ENCODE results near the gene CRYBB1. TPM values are rescaled to one million over a fixed set of nuclear protein-coding genes. Genes with fewer than 3 reads are reported as not detected.

Gene CRYBB1
- total and polyA plus RNA-seq, 2 donors (not counting 3 experiments of a cell fraction or from before 2014, with no cell fraction given), result not detected

GRCh38 chr22:26579331-26579886, 38.4 kb downstream of the CRYBB1 start:
- ChIA-PET POLR2A (no interaction called here), CTCF (no interaction called here)
- Histone ChIP-seq H3K36me3 (ENCODE audit: control insufficient read depth in 2 of 2, extremely low read depth in 1 of 2, insufficient read depth in 2 of 2, low read length in 2 of 2) (peaks cover 0 to 8% of the 10 kb centered on the region in 2 experiments), H3K9me1 (replicated peaks; ENCODE audit: control insufficient read depth, extremely low read depth, insufficient read depth, low read length) (no peaks in the 10 kb centered on the region), H3K9ac (replicated peaks; ENCODE audit: extremely low read depth, insufficient read depth, low read length) (no peak overlapping the region), H2AFZ (ENCODE audit: low read depth, low read length) (no peak overlapping the region), H3K4me3 (replicated peaks in 1 of 3; ENCODE audit: insufficient read depth in 1 of 3, low read depth in 1 of 3, low read length in 3 of 3) (no peak overlapping the region), H3K4me2 (ENCODE audit: insufficient read depth, low read length) (no peak overlapping the region), H3K79me2 (ENCODE audit: control insufficient read depth, insufficient read depth, low read length) (peaks cover 28% of the 10 kb centered on the region), H3K27ac (ENCODE audit: insufficient read depth, low read depth, low read length) (no peak overlapping the region), H4K20me1 (replicated peaks; ENCODE audit: control insufficient read depth, extremely low read depth, insufficient read depth, low read length) (peaks cover 7% of the 10 kb centered on the region), H3K27me3 (ENCODE audit: control insufficient read depth in 2 of 2, insufficient read depth in 2 of 2, low read length in 2 of 2) (no peaks in the 10 kb centered on the region), H3K4me1 (ENCODE audit: control insufficient read depth, extremely low read depth, insufficient read depth, low read length) (peaks cover 7% of the 10 kb centered on the region), H3K9me3 (replicated peaks; ENCODE audit: control insufficient read depth, insufficient read depth, low read length) (no peaks in the 10 kb centered on the region)
- FAIRE-seq, result no peak
- DNase-seq (ENCODE audit: low read depth, low spot score), result no peak
- intact Hi-C loops (cut with micrococcal nuclease), result no loop called here
- TF ChIP-seq JUN (IDR thresholded peaks at IDR 0.05; ENCODE audit: borderline replicate concordance, insufficient read depth, insufficient read length, low read depth), result no peak
- TF ChIP-seq EZH2 (IDR thresholded peaks at IDR 0.05; ENCODE audit: borderline replicate concordance, low read depth, low read length, severe bottlenecking), result no peak
- TF ChIP-seq POLR2A (IDR thresholded peaks at IDR 0.05; ENCODE audit: low read depth, low read length), result no peak
- no peak for TF ChIP-seq GATA2 (IDR thresholded peaks at IDR 0.05; ENCODE audit: insufficient read depth, insufficient read length, low read depth, low read length)
- no peak for TF ChIP-seq FOS (IDR thresholded peaks at IDR 0.05; ENCODE audit: borderline replicate concordance, insufficient read depth, low read length)
- TF ChIP-seq MYC (IDR thresholded peaks at IDR 0.05; ENCODE audit: low read depth, low read length), result no peak
- TF ChIP-seq, protein P1, sequence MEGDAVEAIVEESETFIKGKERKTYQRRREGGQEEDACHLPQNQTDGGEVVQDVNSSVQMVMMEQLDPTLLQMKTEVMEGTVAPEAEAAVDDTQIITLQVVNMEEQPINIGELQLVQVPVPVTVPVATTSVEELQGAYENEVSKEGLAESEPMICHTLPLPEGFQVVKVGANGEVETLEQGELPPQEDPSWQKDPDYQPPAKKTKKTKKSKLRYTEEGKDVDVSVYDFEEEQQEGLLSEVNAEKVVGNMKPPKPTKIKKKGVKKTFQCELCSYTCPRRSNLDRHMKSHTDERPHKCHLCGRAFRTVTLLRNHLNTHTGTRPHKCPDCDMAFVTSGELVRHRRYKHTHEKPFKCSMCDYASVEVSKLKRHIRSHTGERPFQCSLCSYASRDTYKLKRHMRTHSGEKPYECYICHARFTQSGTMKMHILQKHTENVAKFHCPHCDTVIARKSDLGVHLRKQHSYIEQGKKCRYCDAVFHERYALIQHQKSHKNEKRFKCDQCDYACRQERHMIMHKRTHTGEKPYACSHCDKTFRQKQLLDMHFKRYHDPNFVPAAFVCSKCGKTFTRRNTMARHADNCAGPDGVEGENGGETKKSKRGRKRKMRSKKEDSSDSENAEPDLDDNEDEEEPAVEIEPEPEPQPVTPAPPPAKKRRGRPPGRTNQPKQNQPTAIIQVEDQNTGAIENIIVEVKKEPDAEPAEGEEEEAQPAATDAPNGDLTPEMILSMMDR (IDR thresholded peaks at IDR 0.05; ENCODE audit: extremely low read depth in 1 of 2, insufficient read depth in 1 of 2, low read depth in 1 of 2, low read length in 2 of 2), result no peak
- TF ChIP-seq, protein P2, sequence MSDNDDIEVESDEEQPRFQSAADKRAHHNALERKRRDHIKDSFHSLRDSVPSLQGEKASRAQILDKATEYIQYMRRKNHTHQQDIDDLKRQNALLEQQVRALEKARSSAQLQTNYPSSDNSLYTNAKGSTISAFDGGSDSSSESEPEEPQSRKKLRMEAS (IDR thresholded peaks at IDR 0.05; ENCODE audit: insufficient read depth, insufficient read length), result no peak
- TF ChIP-seq POLR2AphosphoS5 (IDR thresholded peaks at IDR 0.05; ENCODE audit: insufficient read depth, low read depth, low read length), result no peak
- no TSS peak for BruUV-seq (replicated peaks)
- dilution Hi-C loops (cut with MboI; ENCODE audit: extremely low pct_ligation_motif_present, low sequenced_read_pairs), result no loop called here

Data from endothelial cell of umbilical vein (primary cell).